DMS153 treated with DMSO at 0.1 percent for 48 hours (cell line): ENCODE data around the gene DSCAML1.

Experiments
- DNase-seq: peaks from one replicate; lab custom pipeline; 2025; ENCODE audit not compliant: unreplicated experiment; lab: John Stamatoyannopoulos, UW

Gene DSCAML1

GRCh38 chr11:117670924-117671323, 126.1 kb downstream of the DSCAML1 start:
- no peak for DNase-seq

- DNase-seq = no peak
Observed at GRCh38 chr11:117670443-117670842, 126.6 kb downstream of the DSCAML1 start.

- no peak for DNase-seq
Observed at GRCh38 chr11:117669616-117670015, 127.4 kb downstream of the DSCAML1 start.

GRCh38 chr11:117669062-117669461, 128.0 kb downstream of the DSCAML1 start:
- no peak for DNase-seq

- no peak for DNase-seq
Observed at GRCh38 chr11:117668321-117668751, 128.7 kb downstream of the DSCAML1 start.

GRCh38 chr11:117664897-117665296, 132.1 kb downstream of the DSCAML1 start:
- no peak for DNase-seq

GRCh38 chr11:117663821-117664220, 133.2 kb downstream of the DSCAML1 start:
- no peak for DNase-seq

GRCh38 chr11:117663414-117663813, 133.6 kb downstream of the DSCAML1 start:
- peak; percentile 20 for DNase-seq

- DNase-seq = no peak
Observed at GRCh38 chr11:117662671-117663269, 134.2 kb downstream of the DSCAML1 start.

GRCh38 chr11:117662255-117662654, 134.8 kb downstream of the DSCAML1 start:
- DNase-seq = no peak

GRCh38 chr11:117658809-117659208, 138.2 kb downstream of the DSCAML1 start:
- DNase-seq = no peak

GRCh38 chr11:117657794-117658193, 139.2 kb downstream of the DSCAML1 start:
- peak; percentile 56 for DNase-seq

- DNase-seq = no peak
Observed at GRCh38 chr11:117654281-117655255, 142.4 kb downstream of the DSCAML1 start.

- DNase-seq = no peak
Observed at GRCh38 chr11:117652521-117652920, 144.5 kb downstream of the DSCAML1 start.

- DNase-seq = no peak
Observed at GRCh38 chr11:117649296-117650055, 147.5 kb downstream of the DSCAML1 start.

- DNase-seq = no peak
Observed at GRCh38 chr11:117647872-117648271, 149.1 kb downstream of the DSCAML1 start.

GRCh38 chr11:117647207-117647606, 149.8 kb downstream of the DSCAML1 start:
- no peak for DNase-seq

GRCh38 chr11:117646411-117646810, 150.6 kb downstream of the DSCAML1 start:
- no peak for DNase-seq

- DNase-seq = no peak
Observed at GRCh38 chr11:117644403-117645155, 152.4 kb downstream of the DSCAML1 start.

GRCh38 chr11:117643606-117644300, 153.3 kb downstream of the DSCAML1 start:
- DNase-seq = no peak
